A549 treated with RU486 at 1 μM for 4 hours (cell line): Measurements from ENCODE around the gene OR9K2. TPM values are rescaled to one million over a fixed set of nuclear protein-coding genes. Genes with fewer than 3 reads are reported as not detected.

Experiments
- total RNA-seq: library from RNA; stranded (reverse); fragments of 200-300 nt; extraction: Qiagen RNA extraction; gene quantifications from 5 replicates; pipeline ENCODE4 v1.2.3, GENCODE V29; 2022; ENCODE audit warnings: low read depth

Gene OR9K2
- total RNA-seq = not detected in 5 replicates

GRCh38 chr12:55126106-55126505, at the start of gene OR9K2:
OR9K2 (plus strand) TSS chr12:55126406; CDS start chr12:55129835, 3,429 bp downstream.

Other genes with a start within 250 kb of the OR9K2 start
- not detected in 5 replicates for gene TESPA1, start 141.6 kb upstream of the OR9K2 start, total RNA-seq
- gene NEUROD4, start 106.4 kb upstream of the OR9K2 start, total RNA-seq = not detected in 5 replicates
- not detected in 5 replicates for gene OR10A7, start 94.6 kb downstream of the OR9K2 start, total RNA-seq
- not detected in 5 replicates for gene OR6C74, start 118.2 kb downstream of the OR9K2 start, total RNA-seq
- not detected in 5 replicates for gene OR6C6, start 170.2 kb downstream of the OR9K2 start, total RNA-seq
- not detected in 5 replicates for gene OR6C1, start 187.9 kb downstream of the OR9K2 start, total RNA-seq
- not detected in 5 replicates for gene OR6C3, start 204.3 kb downstream of the OR9K2 start, total RNA-seq
- gene OR6C75, start 236.6 kb downstream of the OR9K2 start, total RNA-seq = not detected in 5 replicates